ENCODE measurements around the gene SCGN. TPM values are rescaled to one million over a fixed set of nuclear protein-coding genes. Genes with fewer than 3 reads are reported as not detected.

Gene SCGN
- total and polyA plus RNA-seq, 4 donors = 0.07 to 2.7 (median 0.13) TPM

GRCh38 chr6:25713824-25714223, 61.8 kb downstream of the SCGN start:
- no peak overlapping the region for H3K27ac ChIP-seq (ENCODE audit: low read depth in 1 of 2, low read length in 1 of 2)
- TF ChIP-seq, protein P1, sequence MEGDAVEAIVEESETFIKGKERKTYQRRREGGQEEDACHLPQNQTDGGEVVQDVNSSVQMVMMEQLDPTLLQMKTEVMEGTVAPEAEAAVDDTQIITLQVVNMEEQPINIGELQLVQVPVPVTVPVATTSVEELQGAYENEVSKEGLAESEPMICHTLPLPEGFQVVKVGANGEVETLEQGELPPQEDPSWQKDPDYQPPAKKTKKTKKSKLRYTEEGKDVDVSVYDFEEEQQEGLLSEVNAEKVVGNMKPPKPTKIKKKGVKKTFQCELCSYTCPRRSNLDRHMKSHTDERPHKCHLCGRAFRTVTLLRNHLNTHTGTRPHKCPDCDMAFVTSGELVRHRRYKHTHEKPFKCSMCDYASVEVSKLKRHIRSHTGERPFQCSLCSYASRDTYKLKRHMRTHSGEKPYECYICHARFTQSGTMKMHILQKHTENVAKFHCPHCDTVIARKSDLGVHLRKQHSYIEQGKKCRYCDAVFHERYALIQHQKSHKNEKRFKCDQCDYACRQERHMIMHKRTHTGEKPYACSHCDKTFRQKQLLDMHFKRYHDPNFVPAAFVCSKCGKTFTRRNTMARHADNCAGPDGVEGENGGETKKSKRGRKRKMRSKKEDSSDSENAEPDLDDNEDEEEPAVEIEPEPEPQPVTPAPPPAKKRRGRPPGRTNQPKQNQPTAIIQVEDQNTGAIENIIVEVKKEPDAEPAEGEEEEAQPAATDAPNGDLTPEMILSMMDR (IDR thresholded peaks at IDR 0.05; ENCODE audit: control extremely low read depth, extremely low read depth) = no peak
- DNase-seq = no peak
- no peak for ATAC-seq (ENCODE audit: insufficient read depth, low FRiP score)
- H3K4me1 ChIP-seq (ENCODE audit: control insufficient read depth in 5 of 5, insufficient read depth in 5 of 5, low read length in 5 of 5) = peaks cover 0 to 3% (median 0%) of the 10 kb centered on the region in 5 donors
- no peaks in the 10 kb centered on the region for H3K36me3 ChIP-seq (ENCODE audit: control insufficient read depth in 4 of 4, insufficient read depth in 4 of 4, low read length in 4 of 4)
- H3K27me3 ChIP-seq (ENCODE audit: control insufficient read depth in 3 of 3, insufficient read depth in 3 of 3, low read length in 2 of 3) = no peaks in the 10 kb centered on the region
- peaks cover 0 to 2% (median 0%) of the 10 kb centered on the region in 4 donors for H3K9me3 ChIP-seq (ENCODE audit: control insufficient read depth in 4 of 4, insufficient read depth in 3 of 4, low read length in 3 of 4)
- H3K9ac ChIP-seq (ENCODE audit: insufficient read depth in 1 of 2, low read length in 2 of 2) = no peak overlapping the region
- H3K4me3 ChIP-seq = no peak overlapping the region
- 86 to 87% methylated on average over 1 of the region's 1 CpG for WGBS, 2 donors

DNA sequence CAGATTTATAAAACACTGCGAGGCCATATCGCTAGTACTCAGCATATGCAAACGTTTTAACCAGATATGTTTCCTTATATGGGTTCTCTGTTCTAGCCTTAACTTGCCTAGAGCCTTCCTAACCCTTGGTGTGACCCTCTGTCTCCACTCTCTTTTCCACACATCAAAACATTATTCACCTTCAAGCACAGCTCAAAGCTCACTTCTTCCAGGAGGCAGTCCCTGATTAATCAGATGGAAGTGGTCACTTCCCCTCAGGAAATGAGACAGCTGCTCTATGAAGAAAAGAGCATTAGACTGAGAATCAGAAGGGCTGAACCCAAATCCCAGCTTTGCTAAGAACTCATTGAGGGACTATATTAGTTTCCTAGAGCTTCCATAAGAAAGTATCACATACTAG, 62.8 kb downstream of the SCGN start:
- WGBS, 2 donors = 43 to 52% methylated on average over 3 of the region's 3 CpGs
- ATAC-seq (ENCODE audit: insufficient read depth, low FRiP score) (no peak), DNase-seq (no peak)
- no peak overlapping the region for H3K9ac ChIP-seq (ENCODE audit: insufficient read depth in 1 of 2, low read length in 2 of 2)
- no peak overlapping the region for H3K27ac ChIP-seq (ENCODE audit: low read depth in 1 of 2, low read length in 1 of 2)
- H3K27me3 ChIP-seq (ENCODE audit: control insufficient read depth in 3 of 3, insufficient read depth in 3 of 3, low read length in 2 of 3) = no peaks in the 10 kb centered on the region
- H3K9me3 ChIP-seq (ENCODE audit: control insufficient read depth in 4 of 4, insufficient read depth in 3 of 4, low read length in 3 of 4) = peaks cover 0 to 2% (median 0%) of the 10 kb centered on the region in 4 donors
- TF ChIP-seq, protein P1 (IDR thresholded peaks at IDR 0.05; ENCODE audit: control extremely low read depth, extremely low read depth) = no peak
- no peak overlapping the region for H3K4me3 ChIP-seq
- H3K4me1 ChIP-seq (ENCODE audit: control insufficient read depth in 5 of 5, insufficient read depth in 5 of 5, low read length in 5 of 5) = peaks cover 0 to 3% (median 0%) of the 10 kb centered on the region in 5 donors
- no peaks in the 10 kb centered on the region for H3K36me3 ChIP-seq (ENCODE audit: control insufficient read depth in 4 of 4, insufficient read depth in 4 of 4, low read length in 4 of 4)

DNA sequence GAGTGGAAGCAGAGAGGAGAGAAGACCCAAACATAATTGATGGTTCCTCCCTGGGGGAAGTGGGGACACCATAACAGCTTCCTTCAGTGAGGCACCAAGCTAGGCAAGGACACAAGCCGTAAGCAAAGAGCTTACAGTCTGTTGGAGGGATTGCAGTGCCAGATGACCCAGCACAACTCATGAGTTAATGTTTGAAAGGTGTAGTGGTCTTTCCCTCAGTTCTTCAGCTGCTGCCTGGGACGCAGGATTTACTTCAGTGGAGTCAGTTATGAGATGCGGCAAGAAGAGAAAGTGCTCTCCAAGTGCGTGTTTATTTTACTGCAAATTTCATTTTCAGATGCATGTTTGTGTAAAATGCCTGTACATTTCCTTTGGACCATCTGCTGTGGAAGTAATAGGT, 63.8 kb downstream of the SCGN start:
- Histone ChIP-seq H3K4me3 (no peak overlapping the region), H3K9ac (ENCODE audit: insufficient read depth in 1 of 2, low read length in 2 of 2) (no peak overlapping the region), H3K9me3 (ENCODE audit: control insufficient read depth in 4 of 4, insufficient read depth in 3 of 4, low read length in 3 of 4) (no peaks in the 10 kb centered on the region), H3K27ac (ENCODE audit: low read depth in 1 of 2, low read length in 1 of 2) (no peak overlapping the region), H3K36me3 (ENCODE audit: control insufficient read depth in 4 of 4, insufficient read depth in 4 of 4, low read length in 4 of 4) (no peaks in the 10 kb centered on the region), H3K27me3 (ENCODE audit: control insufficient read depth in 3 of 3, insufficient read depth in 3 of 3, low read length in 2 of 3) (no peaks in the 10 kb centered on the region), H3K4me1 (ENCODE audit: control insufficient read depth in 5 of 5, insufficient read depth in 5 of 5, low read length in 5 of 5) (peaks cover 0 to 3% (median 0%) of the 10 kb centered on the region in 5 donors)
- 70 to 78% methylated on average over 4 of the region's 4 CpGs for WGBS, 2 donors
- TF ChIP-seq, protein P1 (IDR thresholded peaks at IDR 0.05; ENCODE audit: control extremely low read depth, extremely low read depth) = no peak
- no peak for DNase-seq
- no peak for ATAC-seq (ENCODE audit: insufficient read depth, low FRiP score)

All from lung (tissue), 12 donors.